ENCODE measurements around the gene PNCK. TPM values are rescaled to one million over a fixed set of nuclear protein-coding genes. Genes with fewer than 3 reads are reported as not detected.
A peak's percentile ranks its signal among the peaks of the same experiment; 100 is the strongest.
"Not testable (repeated sequence)": the region's sequence is repeated elsewhere in the genome, so short reads cannot be mapped to it uniquely, and the experiment has no call there.

The PNCK gene
- total RNA-seq, 1 donor from 2014 or later = 1.6 TPM

DNA sequence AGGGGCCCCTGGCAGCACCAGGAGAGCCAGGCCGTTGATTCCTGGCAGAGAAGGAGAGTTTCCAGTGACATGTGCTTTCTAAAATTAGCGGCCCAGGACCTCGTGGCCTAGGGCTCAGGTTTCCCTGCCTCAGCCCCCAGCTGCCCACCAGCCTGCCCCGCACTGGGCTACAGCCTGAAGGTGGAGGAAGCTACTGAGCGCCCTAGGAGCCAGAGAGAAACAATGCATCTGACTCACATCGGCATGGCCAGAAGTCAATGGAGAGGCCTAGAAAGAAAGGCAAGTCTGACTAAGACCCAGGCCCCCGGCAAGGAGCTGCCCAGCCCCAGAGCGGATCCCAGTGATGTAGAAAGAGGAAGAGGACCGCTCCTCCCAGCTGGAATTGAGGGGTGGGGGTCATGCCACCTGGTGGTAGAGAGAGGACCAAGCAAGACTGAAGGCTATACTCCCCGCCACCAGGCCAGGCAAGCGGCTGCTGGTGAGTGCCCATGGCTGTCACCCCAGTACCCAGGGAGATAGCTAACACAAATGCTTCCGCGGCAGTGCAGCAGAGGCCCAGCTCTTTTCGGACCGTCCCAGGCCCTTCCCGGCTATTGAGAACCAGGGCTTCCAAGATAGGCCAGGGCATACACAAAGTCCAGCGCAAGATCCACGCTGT lies 31.9 kb upstream of the PNCK start:
- TF ChIP-seq, protein P1, sequence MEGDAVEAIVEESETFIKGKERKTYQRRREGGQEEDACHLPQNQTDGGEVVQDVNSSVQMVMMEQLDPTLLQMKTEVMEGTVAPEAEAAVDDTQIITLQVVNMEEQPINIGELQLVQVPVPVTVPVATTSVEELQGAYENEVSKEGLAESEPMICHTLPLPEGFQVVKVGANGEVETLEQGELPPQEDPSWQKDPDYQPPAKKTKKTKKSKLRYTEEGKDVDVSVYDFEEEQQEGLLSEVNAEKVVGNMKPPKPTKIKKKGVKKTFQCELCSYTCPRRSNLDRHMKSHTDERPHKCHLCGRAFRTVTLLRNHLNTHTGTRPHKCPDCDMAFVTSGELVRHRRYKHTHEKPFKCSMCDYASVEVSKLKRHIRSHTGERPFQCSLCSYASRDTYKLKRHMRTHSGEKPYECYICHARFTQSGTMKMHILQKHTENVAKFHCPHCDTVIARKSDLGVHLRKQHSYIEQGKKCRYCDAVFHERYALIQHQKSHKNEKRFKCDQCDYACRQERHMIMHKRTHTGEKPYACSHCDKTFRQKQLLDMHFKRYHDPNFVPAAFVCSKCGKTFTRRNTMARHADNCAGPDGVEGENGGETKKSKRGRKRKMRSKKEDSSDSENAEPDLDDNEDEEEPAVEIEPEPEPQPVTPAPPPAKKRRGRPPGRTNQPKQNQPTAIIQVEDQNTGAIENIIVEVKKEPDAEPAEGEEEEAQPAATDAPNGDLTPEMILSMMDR (IDR thresholded peaks at IDR 0.05; ENCODE audit: insufficient read depth, low read length, poor library complexity, severe bottlenecking) = peak; percentile 6
- H3K4me3 ChIP-seq (ENCODE audit: low read depth, low read length); H3K36me3 ChIP-seq (ENCODE audit: control insufficient read depth, insufficient read depth, low read length); H3K27me3 ChIP-seq (ENCODE audit: control insufficient read depth, insufficient read depth, low read length); DNase-seq (ENCODE audit: low read depth): not testable (repeated sequence)

GRCh38 chrX:153704631-153705402 lies 31.2 kb upstream of the PNCK start:
- not testable (repeated sequence) for H3K27me3 ChIP-seq (ENCODE audit: control insufficient read depth, insufficient read depth, low read length); DNase-seq (ENCODE audit: low read depth); H3K36me3 ChIP-seq (ENCODE audit: control insufficient read depth, insufficient read depth, low read length); H3K4me3 ChIP-seq (ENCODE audit: low read depth, low read length)

GRCh38 chrX:153704021-153704526 lies 30.5 kb upstream of the PNCK start:
- no peaks in the 10 kb centered on the region for H3K27me3 ChIP-seq (ENCODE audit: control insufficient read depth, insufficient read depth, low read length)
- H3K4me3 ChIP-seq (ENCODE audit: low read depth, low read length) = no peak overlapping the region
- TF ChIP-seq, protein P1 (IDR thresholded peaks at IDR 0.05; ENCODE audit: insufficient read depth, low read length, poor library complexity, severe bottlenecking) = no peak
- peaks cover 1% of the 10 kb centered on the region for H3K36me3 ChIP-seq (ENCODE audit: control insufficient read depth, insufficient read depth, low read length)
- DNase-seq (ENCODE audit: low read depth) = no peak

- Histone ChIP-seq H3K27me3 (ENCODE audit: control insufficient read depth, insufficient read depth, low read length) (no peaks in the 10 kb centered on the region), H3K4me3 (ENCODE audit: low read depth, low read length) (no peak overlapping the region), H3K36me3 (ENCODE audit: control insufficient read depth, insufficient read depth, low read length) (peaks cover 1% of the 10 kb centered on the region)
- TF ChIP-seq, protein P1 (IDR thresholded peaks at IDR 0.05; ENCODE audit: insufficient read depth, low read length, poor library complexity, severe bottlenecking) = no peak
- DNase-seq (ENCODE audit: low read depth) = no peak
Observed at GRCh38 chrX:153703036-153703370, 29.4 kb upstream of the PNCK start.

- no peak for DNase-seq (ENCODE audit: low read depth)
- TF ChIP-seq, protein P1 (IDR thresholded peaks at IDR 0.05; ENCODE audit: insufficient read depth, low read length, poor library complexity, severe bottlenecking) = no peak
- H3K36me3 ChIP-seq (ENCODE audit: control insufficient read depth, insufficient read depth, low read length) = peaks cover 1% of the 10 kb centered on the region
- H3K27me3 ChIP-seq (ENCODE audit: control insufficient read depth, insufficient read depth, low read length) = no peaks in the 10 kb centered on the region
- no peak overlapping the region for H3K4me3 ChIP-seq (ENCODE audit: low read depth, low read length)
Observed at GRCh38 chrX:153702336-153703035, 28.9 kb upstream of the PNCK start.

GRCh38 chrX:153701706-153702105 lies 28.1 kb upstream of the PNCK start:
- Histone ChIP-seq H3K27me3 (ENCODE audit: control insufficient read depth, insufficient read depth, low read length) (no peaks in the 10 kb centered on the region), H3K36me3 (ENCODE audit: control insufficient read depth, insufficient read depth, low read length) (peaks cover 1% of the 10 kb centered on the region), H3K4me3 (ENCODE audit: low read depth, low read length) (no peak overlapping the region)
- TF ChIP-seq, protein P1 (IDR thresholded peaks at IDR 0.05; ENCODE audit: insufficient read depth, low read length, poor library complexity, severe bottlenecking) = no peak
- no peak for DNase-seq (ENCODE audit: low read depth)

All from kidney epithelial cell (primary cell).